SIG-M5 treated with dmso at 0.1 percent for 504 hours (cell line): ENCODE measurements around the gene PRKCA.

Experiments used
- DNase-seq: peaks from one replicate; lab custom pipeline; 2025; ENCODE audit not compliant: unreplicated experiment; lab: John Stamatoyannopoulos, UW

Gene PRKCA

DNA sequence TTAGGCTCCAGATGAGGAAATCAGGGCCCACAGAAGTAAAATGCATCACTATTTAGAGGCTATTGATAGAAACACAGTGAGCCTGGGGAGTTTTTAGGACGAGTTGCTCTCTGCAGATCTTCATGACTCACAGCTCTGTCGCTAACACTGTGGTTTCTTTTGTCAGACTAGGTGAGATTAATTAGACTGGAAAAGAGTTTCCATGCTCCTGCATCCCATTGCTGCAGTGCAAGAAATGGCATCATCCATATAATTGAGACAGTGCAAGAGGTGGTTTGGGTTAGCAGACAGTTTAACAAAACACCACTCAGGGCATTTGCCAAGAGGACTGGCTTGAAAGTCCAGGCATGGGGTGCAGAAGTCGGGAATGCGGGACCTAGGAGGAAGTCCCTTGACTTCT is 333.7 kb downstream of the PRKCA start:
- no peak for DNase-seq

DNA sequence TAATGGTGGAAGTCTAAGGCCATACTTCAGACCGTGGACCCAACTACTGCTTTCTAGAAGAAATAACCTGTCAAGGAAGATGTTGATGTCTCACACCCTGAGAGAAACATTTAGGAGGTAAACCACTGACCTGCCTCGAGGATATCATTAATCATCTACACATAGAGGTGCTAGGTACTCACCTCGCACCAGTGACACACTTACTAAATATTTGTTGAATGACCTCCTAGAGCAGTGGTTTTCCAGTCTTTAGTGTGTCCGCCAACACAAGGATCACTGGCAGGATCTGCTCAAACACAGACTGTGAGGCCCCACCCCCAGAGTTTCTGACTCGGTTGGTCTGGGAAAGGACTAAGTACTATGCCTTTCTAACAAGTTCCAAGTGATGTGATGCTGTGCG is 335.1 kb downstream of the PRKCA start:
- DNase-seq, result no peak

DNA sequence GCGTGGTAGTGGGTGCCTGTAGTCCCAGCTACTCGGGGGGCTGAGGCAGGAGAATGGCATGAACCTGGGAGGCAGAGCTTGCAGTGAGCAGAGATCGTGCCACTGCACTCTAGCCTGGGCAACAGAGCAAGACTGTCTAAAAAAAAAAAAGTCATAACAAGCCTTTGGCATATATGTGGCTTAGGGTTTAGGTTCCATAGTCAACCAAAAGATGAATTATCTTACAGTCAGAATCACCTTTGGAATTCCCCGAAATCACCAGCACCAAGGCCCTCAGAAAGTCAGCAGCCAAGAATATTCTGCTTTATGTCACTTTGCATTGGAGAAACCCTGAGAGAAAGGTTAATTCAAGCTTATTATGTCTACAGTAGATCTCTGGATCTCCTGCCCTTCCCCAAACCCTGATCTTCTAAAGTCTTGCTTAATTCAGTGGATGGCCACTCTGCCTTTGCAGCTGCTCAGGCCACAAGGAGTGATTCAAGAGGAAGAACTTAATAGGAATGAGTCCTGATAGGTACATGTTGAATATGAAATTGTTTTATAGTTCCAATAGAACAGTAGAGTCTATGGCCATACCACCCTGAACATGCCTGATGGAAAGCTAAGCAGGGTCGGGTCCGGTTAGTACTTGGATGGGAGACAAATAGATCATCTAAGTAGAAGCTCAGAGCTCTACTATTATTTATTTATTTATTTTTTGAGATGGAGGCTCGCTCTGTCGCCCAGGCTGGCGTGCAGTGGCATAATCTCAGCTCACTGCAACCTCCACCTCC is 336.5 kb downstream of the PRKCA start:
- no peak for DNase-seq

DNA sequence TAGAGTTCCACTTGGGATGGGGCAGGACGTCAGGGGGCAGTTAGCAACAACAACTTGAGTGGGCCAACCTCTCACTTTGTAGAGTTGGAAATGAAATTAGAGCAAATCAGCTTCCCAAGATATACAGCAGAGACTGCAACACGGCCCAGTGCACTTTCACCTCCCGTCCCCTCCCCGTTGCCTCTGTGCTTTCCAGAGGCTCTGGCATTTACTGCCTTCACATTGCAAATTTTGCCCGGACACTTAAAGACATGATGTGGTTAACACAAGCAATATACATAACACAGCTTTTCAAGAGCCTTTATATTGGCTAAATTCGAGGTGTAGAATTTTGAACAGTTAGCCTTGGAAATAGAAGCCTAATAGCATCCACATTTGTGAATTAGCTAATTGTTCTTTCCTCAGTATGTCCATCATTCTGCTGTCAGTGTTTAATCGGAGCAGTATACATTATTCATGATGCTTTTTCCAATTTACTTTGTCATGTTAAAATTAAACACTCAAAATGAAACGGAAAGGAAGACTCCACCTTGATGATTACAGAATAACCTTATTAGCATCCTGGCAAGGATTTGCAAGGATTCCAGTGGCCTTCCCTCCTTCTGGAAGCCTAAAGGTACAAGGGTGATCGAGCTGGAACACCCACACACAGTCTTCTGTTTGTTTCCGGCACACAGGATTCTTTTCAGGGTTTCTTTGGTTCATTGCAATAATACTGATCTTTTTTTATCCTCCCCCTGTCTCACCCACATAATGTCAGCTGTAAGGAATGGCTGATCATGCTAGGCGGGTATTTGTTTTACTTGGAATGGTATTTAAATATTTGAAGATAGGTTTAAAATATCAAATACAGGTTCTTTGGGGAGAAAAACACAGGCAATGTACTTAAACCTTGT is 341.6 kb downstream of the PRKCA start:
- no peak for DNase-seq

DNA sequence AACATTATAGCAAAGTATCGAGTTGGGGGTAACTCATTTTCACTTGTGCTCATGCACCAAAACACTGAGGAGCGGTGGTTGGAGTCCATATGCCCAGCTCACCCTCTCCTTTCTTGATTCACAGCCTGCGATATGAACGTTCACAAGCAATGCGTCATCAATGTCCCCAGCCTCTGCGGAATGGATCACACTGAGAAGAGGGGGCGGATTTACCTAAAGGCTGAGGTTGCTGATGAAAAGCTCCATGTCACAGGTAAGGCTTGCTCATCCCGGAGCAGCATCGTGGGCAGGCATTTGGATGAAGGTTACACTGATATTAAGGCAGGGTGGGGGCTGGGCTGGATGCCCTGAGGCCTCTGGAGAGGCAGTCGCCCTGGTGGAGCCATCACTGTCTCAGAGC is 342.8 kb downstream of the PRKCA start:
- DNase-seq, result no peak

DNA sequence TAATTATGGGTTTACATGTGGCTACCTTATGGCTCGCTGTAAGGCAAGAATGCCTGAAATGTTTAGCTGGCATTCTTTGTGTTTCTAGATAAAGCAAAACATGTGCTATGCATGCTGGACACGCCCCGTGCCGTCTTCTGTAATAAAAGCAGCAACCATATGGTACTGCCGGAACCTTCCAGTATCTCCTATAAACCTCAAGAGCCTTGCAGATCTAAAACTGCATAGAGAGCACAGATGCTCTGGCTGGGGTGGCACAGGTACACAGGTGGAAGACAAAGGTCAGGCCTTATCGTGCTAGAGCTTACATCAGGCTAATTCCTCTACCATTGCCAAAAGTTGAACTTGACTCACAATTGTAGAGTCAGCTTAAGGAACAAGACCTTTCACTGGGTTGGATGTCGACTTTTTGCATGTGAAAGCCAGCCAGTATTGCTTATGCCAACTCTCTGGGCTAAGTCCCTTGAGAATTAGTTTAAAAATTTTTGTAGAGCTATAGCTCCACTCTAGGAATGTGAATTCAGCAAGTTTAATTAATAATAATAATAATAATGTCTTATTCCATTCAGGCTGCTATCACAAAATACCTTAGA is 345.1 kb downstream of the PRKCA start:
- no peak for DNase-seq

DNA sequence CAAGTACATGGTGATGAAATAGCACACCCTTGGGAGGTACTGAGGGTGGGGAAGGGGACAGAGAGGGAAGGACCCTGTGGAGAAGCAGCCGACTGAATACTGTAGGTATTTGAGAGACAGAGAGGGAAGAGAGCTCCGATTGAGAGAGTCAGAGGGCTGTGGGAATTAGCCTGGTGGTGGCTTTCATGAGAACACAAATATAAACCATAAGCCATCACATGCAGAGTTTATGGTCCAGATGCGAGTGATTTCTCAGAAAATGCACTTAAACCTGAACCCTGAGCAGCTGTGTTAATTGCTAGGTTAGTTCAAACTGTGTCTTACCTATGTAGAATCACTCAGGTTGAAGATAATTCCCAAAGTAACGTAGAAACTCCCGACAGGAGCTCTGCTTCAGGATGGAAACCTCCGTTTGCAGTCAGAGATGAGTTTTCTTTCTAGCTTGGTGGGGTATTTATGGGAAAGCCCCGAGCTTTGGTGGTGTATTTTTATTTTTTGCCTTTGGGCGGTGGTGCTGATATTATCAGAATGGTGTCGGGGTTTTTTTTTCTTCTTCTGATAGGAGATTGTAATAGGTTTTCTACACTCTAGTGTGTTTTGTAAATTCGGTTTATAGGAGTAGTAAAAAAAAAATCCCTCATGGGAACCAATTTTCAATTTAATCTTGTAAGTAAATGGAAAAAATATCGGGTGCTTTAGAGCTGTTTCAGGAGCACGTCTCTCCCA is 347.6 kb downstream of the PRKCA start:
- no peak for DNase-seq

DNA sequence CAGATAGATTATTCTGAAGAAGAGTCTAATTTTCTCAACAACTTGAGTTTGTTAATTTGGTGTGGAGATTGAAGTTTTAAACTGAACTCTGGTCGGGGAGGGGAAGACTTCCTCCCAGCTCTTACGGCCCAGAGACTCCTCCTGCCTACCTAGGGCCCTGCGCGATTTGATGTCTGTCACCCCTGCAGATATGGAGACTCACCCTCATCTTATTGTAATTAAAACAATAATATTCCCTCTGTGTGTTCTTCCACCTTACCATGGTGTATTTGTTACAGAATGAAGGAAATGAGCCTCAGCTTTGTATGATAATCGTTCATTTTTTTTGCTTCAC is 348.1 kb downstream of the PRKCA start:
- DNase-seq, result no peak

DNA sequence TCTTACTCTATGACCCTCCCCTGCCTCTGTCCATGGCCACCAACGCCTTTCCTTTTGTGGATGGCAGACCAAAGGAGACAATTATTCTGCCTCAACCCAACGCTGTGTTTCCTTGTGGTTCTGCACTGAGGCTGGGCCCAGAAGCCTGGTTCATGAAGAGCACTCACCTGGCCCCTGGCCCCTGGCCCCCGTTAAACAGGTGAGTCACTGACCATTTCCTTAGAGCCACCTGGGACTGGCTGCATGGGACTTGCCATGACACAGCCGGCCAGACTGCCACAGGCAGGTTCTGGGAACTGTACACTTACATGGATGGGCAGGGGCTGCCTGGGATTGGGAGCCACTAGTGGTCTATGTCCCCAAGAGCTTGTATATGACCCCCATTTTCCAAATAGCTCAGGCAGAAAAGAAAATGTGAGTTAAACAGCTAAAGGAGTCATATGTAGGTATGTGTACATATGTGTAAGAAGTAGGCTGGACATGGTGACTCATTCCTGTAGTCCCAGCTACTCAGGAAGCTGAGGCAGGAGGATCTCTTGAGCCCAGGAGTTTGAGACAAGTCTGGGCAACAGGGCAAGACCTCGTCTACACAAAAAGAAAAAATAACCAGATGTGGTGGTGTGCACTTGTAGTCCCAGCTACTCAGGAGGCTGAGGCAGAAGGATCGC is 350.6 kb downstream of the PRKCA start:
- DNase-seq, result no peak

DNA sequence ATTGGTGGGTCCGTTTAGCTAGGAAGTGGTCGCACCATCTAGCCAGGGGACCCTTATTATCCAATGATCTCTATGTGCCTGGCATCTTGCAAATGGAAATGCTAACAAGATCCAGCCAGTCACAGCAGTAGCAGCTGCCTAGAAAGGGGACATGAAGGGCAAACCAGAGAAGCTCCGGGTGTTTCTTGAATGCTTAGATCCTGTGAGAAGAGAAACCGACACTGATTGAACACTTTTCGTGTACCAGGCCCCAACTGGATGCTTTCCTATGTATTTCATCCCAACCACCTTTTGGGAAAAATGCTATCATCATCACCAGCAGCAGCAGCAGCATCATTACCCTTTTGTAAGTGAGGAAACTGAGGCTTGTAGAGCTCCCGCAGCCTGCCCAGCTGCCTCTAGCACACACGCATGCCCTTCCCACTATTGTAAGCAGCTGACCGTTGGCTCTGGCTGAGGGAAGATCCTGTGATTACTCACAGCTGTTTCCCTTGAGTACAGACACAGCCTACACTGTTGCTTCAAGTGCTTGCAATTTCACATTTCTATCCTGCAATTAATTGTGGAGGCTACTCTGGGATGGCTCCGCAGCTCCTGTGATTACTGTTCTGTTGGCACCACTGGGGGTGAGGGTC is 351.8 kb downstream of the PRKCA start:
- DNase-seq, result no peak

DNA sequence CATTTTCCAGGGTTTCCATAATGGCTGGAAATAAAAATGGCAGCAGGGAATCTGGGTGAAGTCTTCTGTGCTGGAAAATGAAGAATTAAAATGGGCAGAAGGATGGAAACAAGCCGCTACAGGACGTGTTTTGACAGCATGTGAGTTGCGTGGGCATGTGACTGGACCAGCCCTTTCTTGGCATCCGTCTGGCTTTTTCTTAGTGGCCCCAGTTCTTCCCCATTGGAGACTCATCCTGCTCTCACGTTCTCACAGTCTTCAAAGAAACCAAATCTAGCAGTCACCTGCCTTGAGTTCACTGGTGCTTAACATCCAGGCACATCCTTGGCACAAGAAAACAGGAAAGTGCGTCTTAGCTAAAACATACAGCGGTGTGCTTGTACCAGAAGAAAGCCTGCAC is 352.4 kb downstream of the PRKCA start:
- DNase-seq, result no peak

DNA sequence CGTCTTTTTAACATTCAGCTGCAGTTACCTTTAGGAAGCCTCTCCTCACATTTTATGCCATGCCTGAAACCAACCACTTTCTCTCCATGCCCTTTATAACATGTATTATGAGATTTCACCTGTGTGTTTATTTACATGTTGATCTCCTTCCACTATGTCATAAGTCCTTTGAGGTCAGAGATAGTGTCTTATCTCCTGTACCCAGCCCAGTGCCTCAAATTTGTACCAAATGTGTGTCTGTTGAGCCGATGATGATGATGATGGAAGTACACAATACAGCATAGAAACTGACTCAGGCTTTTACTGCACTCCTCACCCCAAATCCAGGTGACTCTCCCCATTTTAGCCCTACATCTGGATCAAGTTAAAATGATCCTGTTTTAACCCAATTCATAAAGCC is 353.0 kb downstream of the PRKCA start:
- DNase-seq, result no peak

DNA sequence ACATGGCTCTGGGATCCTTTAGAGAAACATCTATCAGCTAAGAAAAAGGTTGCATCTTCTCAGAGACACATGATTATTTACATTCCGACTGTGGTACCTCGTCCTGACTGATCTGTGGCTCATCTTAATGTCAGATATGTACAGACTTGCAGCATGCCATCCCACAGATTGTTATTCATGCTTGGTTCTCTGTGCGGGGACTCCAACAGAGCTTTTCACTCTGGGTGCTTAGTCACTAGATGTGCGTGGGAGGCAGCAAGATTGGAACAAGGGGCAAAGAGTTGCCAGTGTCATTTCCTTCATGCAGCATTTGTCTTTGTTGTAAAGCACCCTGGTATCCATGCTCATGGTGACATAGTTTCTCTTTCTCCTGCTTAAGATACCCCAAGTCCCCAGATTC is 353.4 kb downstream of the PRKCA start:
- no peak for DNase-seq

DNA sequence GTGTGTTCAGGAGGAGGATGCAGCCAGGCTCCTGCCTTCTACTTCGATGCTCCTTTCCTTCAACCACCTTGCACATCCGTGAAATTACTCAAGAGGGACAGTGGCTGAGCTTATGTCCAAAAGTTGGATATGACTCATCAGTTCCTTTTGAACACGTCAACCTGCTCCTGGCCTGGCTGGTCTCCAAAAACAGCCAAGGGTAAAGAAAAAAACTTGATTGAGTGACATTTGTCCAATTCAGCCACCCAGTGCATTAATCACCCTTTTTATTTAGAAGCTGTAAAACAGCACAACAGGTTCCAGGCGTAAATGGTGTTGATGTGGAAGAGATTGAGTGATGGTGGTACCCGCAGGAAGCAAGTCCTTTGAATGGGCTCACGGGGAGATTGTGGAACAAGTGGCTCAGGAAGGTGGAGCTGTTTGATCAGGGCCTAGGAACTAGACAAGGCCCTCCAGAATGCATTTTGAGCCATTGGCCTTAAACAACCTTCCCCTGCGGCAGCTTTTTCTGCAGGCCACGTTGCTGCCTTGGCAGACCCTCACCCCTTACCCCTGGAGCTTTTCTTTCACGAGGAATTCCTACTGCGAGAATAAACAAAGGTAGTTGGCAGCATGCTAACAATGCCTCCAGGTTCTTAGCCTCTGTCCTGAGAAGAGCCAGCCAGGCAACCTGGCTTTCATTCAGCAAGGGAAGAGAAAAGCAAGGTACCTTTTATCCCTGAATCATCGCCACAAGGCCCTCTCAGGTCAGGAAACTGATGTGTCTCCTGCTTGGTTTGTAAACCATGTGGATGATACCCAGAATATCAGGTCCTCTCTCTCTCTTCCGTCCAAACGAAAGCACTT is 359.2 kb downstream of the PRKCA start:
- peak; percentile 52 for DNase-seq

DNA sequence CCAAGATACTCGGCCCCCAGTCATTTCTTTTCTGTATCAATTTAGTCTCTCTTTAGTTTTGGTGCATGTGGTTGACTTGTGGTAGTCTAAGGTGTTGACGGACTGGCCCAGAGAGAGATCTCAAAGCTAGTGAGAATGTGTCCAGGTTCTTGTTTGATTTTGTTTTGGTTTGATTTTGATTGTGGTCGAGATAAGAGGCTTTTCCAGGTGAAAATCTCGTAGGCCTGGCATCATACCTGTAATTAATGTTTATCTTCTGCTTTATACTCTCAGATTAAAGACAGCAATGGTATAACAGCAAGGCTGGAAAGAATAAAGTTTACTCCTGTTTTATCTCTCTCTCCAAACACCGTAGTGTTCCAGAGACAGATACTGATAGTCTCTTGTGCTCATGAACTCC is 360.1 kb downstream of the PRKCA start:
- no peak for DNase-seq

DNA sequence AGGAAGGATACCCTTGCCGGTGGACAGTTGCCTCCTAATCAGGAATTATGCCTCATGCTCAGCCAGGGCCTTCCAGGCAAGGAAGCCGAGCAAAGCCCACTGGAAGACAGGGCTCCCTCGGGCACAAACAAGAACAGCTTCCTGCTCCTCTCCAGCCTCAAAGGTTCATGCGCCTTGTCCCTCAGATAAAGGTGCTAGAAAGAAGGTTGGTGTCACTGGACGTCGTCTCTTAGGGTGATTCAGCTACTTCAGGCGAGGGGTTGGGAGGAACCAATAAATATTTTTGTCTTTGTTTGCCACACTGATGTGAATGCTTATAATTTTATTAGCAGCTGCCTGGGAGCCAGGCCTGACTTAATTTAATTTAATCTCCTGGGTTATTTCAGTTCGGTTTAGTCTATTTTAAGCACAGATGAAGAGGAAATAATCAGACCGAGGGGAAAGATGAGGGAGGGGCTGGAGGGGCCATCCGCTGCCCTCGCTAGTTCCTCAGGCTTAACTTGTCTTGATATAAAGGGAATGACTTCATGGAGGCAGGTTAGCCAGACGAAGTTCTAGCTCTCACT is 360.7 kb downstream of the PRKCA start:
- no peak for DNase-seq

DNA sequence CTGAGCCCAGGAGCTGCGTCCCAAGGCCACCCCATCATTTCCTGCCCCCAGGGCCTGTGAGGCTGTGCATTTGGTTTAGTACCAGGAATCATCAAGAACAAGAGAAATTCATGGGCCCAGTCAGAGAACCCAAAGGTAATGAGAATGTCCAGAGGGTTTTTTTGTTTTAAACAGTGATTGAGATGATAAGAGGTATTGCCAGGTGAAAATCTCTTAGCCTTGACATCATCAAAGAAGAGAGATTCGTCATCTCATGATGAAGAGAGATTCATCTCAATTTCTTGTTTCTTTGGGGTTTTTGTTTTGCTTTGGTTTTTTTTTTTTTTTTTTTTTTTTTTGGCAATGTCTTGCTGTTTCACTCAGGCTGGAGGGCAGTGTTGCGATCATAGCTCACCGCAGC is 361.9 kb downstream of the PRKCA start:
- DNase-seq, result no peak

DNA sequence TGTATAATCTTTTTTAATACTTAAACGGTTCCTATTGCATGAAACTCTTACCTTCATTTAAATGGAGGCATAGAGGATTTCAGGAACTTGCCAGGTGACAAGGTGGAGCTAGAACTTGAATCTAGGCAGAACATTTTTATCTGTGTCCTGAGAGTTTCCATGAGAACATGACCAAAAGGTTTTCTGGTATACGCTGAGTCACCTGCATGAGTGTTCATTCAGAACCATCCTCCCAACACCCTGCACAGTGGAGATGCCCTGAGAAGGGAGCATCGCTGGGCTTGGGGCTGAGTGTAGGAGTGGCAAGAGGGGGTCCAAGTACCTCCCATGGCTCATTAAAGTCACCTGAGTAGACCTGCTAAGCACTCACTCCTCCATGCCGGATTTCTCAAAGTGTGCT is 362.8 kb downstream of the PRKCA start:
- DNase-seq, result no peak

DNA sequence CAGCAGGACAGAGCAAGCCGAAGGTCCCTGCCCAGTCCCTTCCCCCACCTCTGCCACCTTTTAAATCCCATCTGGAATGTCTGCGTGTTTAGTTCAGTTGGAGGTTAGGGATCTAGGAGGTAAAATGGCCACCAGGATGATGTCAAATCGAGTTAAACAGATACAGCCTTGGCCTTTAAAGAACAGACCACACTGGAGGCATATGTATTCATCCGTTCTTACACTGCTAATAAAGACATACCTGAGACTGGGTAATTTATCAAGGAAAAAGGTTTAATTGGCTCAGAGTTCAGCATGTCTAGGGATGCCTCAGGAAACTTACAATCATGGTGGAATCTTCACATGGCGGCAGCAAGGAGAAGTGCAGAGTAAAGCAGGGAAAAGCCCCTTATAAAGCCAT is 364.7 kb downstream of the PRKCA start:
- DNase-seq, result no peak
